ENCODE measurements around the gene ASCC1. TPM values are rescaled to one million over a fixed set of nuclear protein-coding genes. Genes with fewer than 3 reads are reported as not detected.

ASCC1 gene
- total and polyA plus RNA-seq, 2 experiments from 2014 or later: 13.7 to 37.2 TPM

GRCh38 chr10:72223743-72224101 is 7.6 kb upstream of the ASCC1 start (continued):
- TF ChIP-seq CTCF (conservative IDR thresholded peaks at IDR 0.05; ENCODE audit: low read depth in 2 of 2): no peak

- ATAC-seq (no peak), DNase-seq (ENCODE audit: low spot score) (no peak)
- H3K4me3 ChIP-seq: no peak overlapping the region
- no peaks in the 10 kb centered on the region for H3K36me3 ChIP-seq (ENCODE audit: insufficient read depth)
- peaks cover 19% of the 10 kb centered on the region; the same call in 2 of the 3 replicates for H3K36me3 Mint-ChIP-seq (ENCODE audit: low read depth)
- H3K4me3 Mint-ChIP-seq: no peak overlapping the region
- no peaks in the 10 kb centered on the region for H3K27me3 ChIP-seq (ENCODE audit: insufficient read depth)
- no peak overlapping the region for H3K4me2 ChIP-seq
- no peaks in the 10 kb centered on the region for H3K9me3 Mint-ChIP-seq
- H3K4me1 Mint-ChIP-seq: peaks cover 4% of the 10 kb centered on the region; the same call in 2 of the 3 replicates
- H3K27ac Mint-ChIP-seq: no peak overlapping the region
- no peak overlapping the region for H3K27ac ChIP-seq (ENCODE audit: low read depth)
- H2AFZ ChIP-seq: no peak overlapping the region
- H3K79me2 ChIP-seq (replicated peaks; ENCODE audit: insufficient read depth): peaks cover 71% of the 10 kb centered on the region
- peaks cover 5% of the 10 kb centered on the region for H3K27me3 Mint-ChIP-seq (ENCODE audit: insufficient read depth, low read depth, poor library complexity)
- peaks cover 12% of the 10 kb centered on the region for H3F3A ChIP-seq (replicated peaks; ENCODE audit: low read depth)
- TF ChIP-seq REST (IDR thresholded peaks at IDR 0.05; ENCODE audit: unreplicated experiment) (no peak), CTCF (conservative IDR thresholded peaks at IDR 0.05; ENCODE audit: low read depth in 2 of 2) (no peak)
- H3K9me2 ChIP-seq (ENCODE audit: insufficient read depth): no peaks in the 10 kb centered on the region
- H4K20me1 ChIP-seq (replicated peaks; ENCODE audit: insufficient read depth): peaks cover 3% of the 10 kb centered on the region; the same call in 1 of the 2 replicates
- peaks cover 9% of the 10 kb centered on the region for H3K4me1 ChIP-seq (ENCODE audit: insufficient read depth)
Observed at GRCh38 chr10:72221278-72221677, 5.2 kb upstream of the ASCC1 start.

GRCh38 chr10:72220637-72221036 is 4.6 kb upstream of the ASCC1 start:
- Histone ChIP-seq H3F3A (replicated peaks; ENCODE audit: low read depth) (peaks cover 12% of the 10 kb centered on the region), H2AFZ (no peak overlapping the region), H3K4me3 (no peak overlapping the region), H3K9me2 (ENCODE audit: insufficient read depth) (no peaks in the 10 kb centered on the region), H3K36me3 (ENCODE audit: insufficient read depth) (no peaks in the 10 kb centered on the region), H3K79me2 (replicated peaks; ENCODE audit: insufficient read depth) (peaks cover 67% of the 10 kb centered on the region), H4K20me1 (replicated peaks; ENCODE audit: insufficient read depth) (peaks cover 3% of the 10 kb centered on the region; the same call in 1 of the 2 replicates), H3K27me3 (ENCODE audit: insufficient read depth) (no peaks in the 10 kb centered on the region), H3K4me2 (no peak overlapping the region), H3K4me1 (ENCODE audit: insufficient read depth) (peaks cover 9% of the 10 kb centered on the region), H3K27ac (ENCODE audit: low read depth) (no peak overlapping the region)
- no peak for DNase-seq (ENCODE audit: low spot score)
- Mint-ChIP-seq H3K9me3 (no peaks in the 10 kb centered on the region), H3K4me1 (peaks cover 4% of the 10 kb centered on the region; the same call in 2 of the 3 replicates), H3K4me3 (no peak overlapping the region), H3K27me3 (ENCODE audit: insufficient read depth, low read depth, poor library complexity) (peaks cover 9% of the 10 kb centered on the region), H3K36me3 (ENCODE audit: low read depth) (peaks cover 19% of the 10 kb centered on the region; the same call in 2 of the 3 replicates), H3K27ac (no peak overlapping the region)
- ATAC-seq: no peak
- TF ChIP-seq CREB1 (CRISPR knock-in tag; IDR thresholded peaks at IDR 0.05; ENCODE audit: low read depth) (no peak), JUNB (IDR thresholded peaks at IDR 0.05; ENCODE audit: unreplicated experiment) (no peak), ZNF462 (CRISPR knock-in tag; IDR thresholded peaks at IDR 0.05) (no peak)

Measured in GM23338 (cell line).